ENCODE data around the gene MS4A6E. TPM values are rescaled to one million over a fixed set of nuclear protein-coding genes. Genes with fewer than 3 reads are reported as not detected.

Gene MS4A6E
- total RNA-seq, 1 donor from 2014 or later = not detected

- Histone ChIP-seq H3K27ac (ENCODE audit: low read depth, low read length) (no peak overlapping the region), H3K9me3 (ENCODE audit: control insufficient read depth in 3 of 3, low read length in 3 of 3) (no peaks in the 10 kb centered on the region), H3K4me1 (ENCODE audit: control insufficient read depth in 3 of 3, insufficient read depth in 3 of 3, low read length in 3 of 3) (no peaks in the 10 kb centered on the region)
Measured at GRCh38 chr11:60305906-60306619, 21.0 kb upstream of the MS4A6E start.

GRCh38 chr11:60307507-60308195 lies 19.4 kb upstream of the MS4A6E start:
- H3K9me3 ChIP-seq (ENCODE audit: control insufficient read depth in 3 of 3, low read length in 3 of 3) = no peaks in the 10 kb centered on the region
- H3K36me3 ChIP-seq (ENCODE audit: control insufficient read depth in 3 of 3, insufficient read depth in 3 of 3, low read length in 3 of 3) = no peaks in the 10 kb centered on the region
- no peak overlapping the region for H3K4me3 ChIP-seq (ENCODE audit: low read length in 3 of 3)
- H3K27ac ChIP-seq (ENCODE audit: low read depth, low read length) = no peak overlapping the region
- no peak overlapping the region for H3K9ac ChIP-seq (ENCODE audit: low read depth in 1 of 3, low read length in 3 of 3)
- H3K4me1 ChIP-seq (ENCODE audit: control insufficient read depth in 3 of 3, insufficient read depth in 3 of 3, low read length in 3 of 3) = no peaks in the 10 kb centered on the region
- peaks cover 0 to 4% (median 0%) of the 10 kb centered on the region in 3 donors for H3K27me3 ChIP-seq (ENCODE audit: control insufficient read depth in 3 of 3, insufficient read depth in 3 of 3, low read length in 3 of 3)

More at GRCh38 chr11:60305906-60306619, 21.0 kb upstream of the MS4A6E start:
- Histone ChIP-seq H3K36me3 (ENCODE audit: control insufficient read depth in 3 of 3, insufficient read depth in 3 of 3, low read length in 3 of 3) (no peaks in the 10 kb centered on the region), H3K4me3 (ENCODE audit: low read length in 3 of 3) (no peak overlapping the region), H3K9ac (ENCODE audit: low read depth in 1 of 3, low read length in 3 of 3) (no peak overlapping the region), H3K27me3 (ENCODE audit: control insufficient read depth in 3 of 3, insufficient read depth in 3 of 3, low read length in 3 of 3) (no peaks in the 10 kb centered on the region)

GRCh38 chr11:60310407-60310998 lies 16.6 kb upstream of the MS4A6E start:
- H3K36me3 ChIP-seq (ENCODE audit: control insufficient read depth in 3 of 3, insufficient read depth in 3 of 3, low read length in 3 of 3) = no peaks in the 10 kb centered on the region
- no peak overlapping the region for H3K9ac ChIP-seq (ENCODE audit: low read depth in 1 of 3, low read length in 3 of 3)
- peak overlapping the region; percentile 12 for H3K27ac ChIP-seq (ENCODE audit: low read depth, low read length)
- H3K27me3 ChIP-seq (ENCODE audit: control insufficient read depth in 3 of 3, insufficient read depth in 3 of 3, low read length in 3 of 3) = peaks cover 0 to 4% (median 0%) of the 10 kb centered on the region in 3 donors
- H3K9me3 ChIP-seq (ENCODE audit: control insufficient read depth in 3 of 3, low read length in 3 of 3) = peaks cover 0 to 1% (median 0%) of the 10 kb centered on the region in 3 donors
- no peak overlapping the region for H3K4me3 ChIP-seq (ENCODE audit: low read length in 3 of 3)
- H3K4me1 ChIP-seq (ENCODE audit: control insufficient read depth in 3 of 3, insufficient read depth in 3 of 3, low read length in 3 of 3) = no peaks in the 10 kb centered on the region

GRCh38 chr11:60314635-60315321 lies 12.3 kb upstream of the MS4A6E start:
- H3K27me3 ChIP-seq (ENCODE audit: control insufficient read depth in 3 of 3, insufficient read depth in 3 of 3, low read length in 3 of 3) = peaks cover 0 to 6% (median 0%) of the 10 kb centered on the region in 3 donors
- H3K36me3 ChIP-seq (ENCODE audit: control insufficient read depth in 3 of 3, insufficient read depth in 3 of 3, low read length in 3 of 3) = no peaks in the 10 kb centered on the region
- H3K27ac ChIP-seq (ENCODE audit: low read depth, low read length) = peak overlapping the region; percentile 4
- H3K9ac ChIP-seq (ENCODE audit: low read depth in 1 of 3, low read length in 3 of 3) = no peak overlapping the region
- no peaks in the 10 kb centered on the region for H3K4me1 ChIP-seq (ENCODE audit: control insufficient read depth in 3 of 3, insufficient read depth in 3 of 3, low read length in 3 of 3)
- peaks cover 0 to 9% (median 4%) of the 10 kb centered on the region in 3 donors for H3K9me3 ChIP-seq (ENCODE audit: control insufficient read depth in 3 of 3, low read length in 3 of 3)
- no peak overlapping the region for H3K4me3 ChIP-seq (ENCODE audit: low read length in 3 of 3)

- no peak overlapping the region for H3K27ac ChIP-seq (ENCODE audit: low read depth, low read length)
- H3K36me3 ChIP-seq (ENCODE audit: control insufficient read depth in 3 of 3, insufficient read depth in 3 of 3, low read length in 3 of 3) = no peaks in the 10 kb centered on the region
- H3K9ac ChIP-seq (ENCODE audit: low read depth in 1 of 3, low read length in 3 of 3) = no peak overlapping the region
- peaks cover 0 to 9% (median 6%) of the 10 kb centered on the region in 3 donors for H3K9me3 ChIP-seq (ENCODE audit: control insufficient read depth in 3 of 3, low read length in 3 of 3)
- no peak overlapping the region for H3K4me3 ChIP-seq (ENCODE audit: low read length in 3 of 3)
- H3K4me1 ChIP-seq (ENCODE audit: control insufficient read depth in 3 of 3, insufficient read depth in 3 of 3, low read length in 3 of 3) = no peaks in the 10 kb centered on the region
- peaks cover 0 to 6% (median 0%) of the 10 kb centered on the region in 3 donors for H3K27me3 ChIP-seq (ENCODE audit: control insufficient read depth in 3 of 3, insufficient read depth in 3 of 3, low read length in 3 of 3)
Measured at GRCh38 chr11:60315871-60316270, 11.2 kb upstream of the MS4A6E start.

GRCh38 chr11:60316317-60316716 lies 10.7 kb upstream of the MS4A6E start:
- no peak overlapping the region for H3K9ac ChIP-seq (ENCODE audit: low read depth in 1 of 3, low read length in 3 of 3)
- no peak overlapping the region for H3K4me3 ChIP-seq (ENCODE audit: low read length in 3 of 3)
- H3K9me3 ChIP-seq (ENCODE audit: control insufficient read depth in 3 of 3, low read length in 3 of 3) = peaks cover 0 to 9% (median 6%) of the 10 kb centered on the region in 3 donors
- no peaks in the 10 kb centered on the region for H3K36me3 ChIP-seq (ENCODE audit: control insufficient read depth in 3 of 3, insufficient read depth in 3 of 3, low read length in 3 of 3)
- H3K27ac ChIP-seq (ENCODE audit: low read depth, low read length) = no peak overlapping the region
- no peaks in the 10 kb centered on the region for H3K4me1 ChIP-seq (ENCODE audit: control insufficient read depth in 3 of 3, insufficient read depth in 3 of 3, low read length in 3 of 3)
- H3K27me3 ChIP-seq (ENCODE audit: control insufficient read depth in 3 of 3, insufficient read depth in 3 of 3, low read length in 3 of 3) = peaks cover 0 to 5% (median 0%) of the 10 kb centered on the region in 3 donors

- H3K9ac ChIP-seq (ENCODE audit: low read depth in 1 of 3, low read length in 3 of 3) = no peak overlapping the region
- no peaks in the 10 kb centered on the region for H3K4me1 ChIP-seq (ENCODE audit: control insufficient read depth in 3 of 3, insufficient read depth in 3 of 3, low read length in 3 of 3)
- peaks cover 0 to 9% (median 6%) of the 10 kb centered on the region in 3 donors for H3K9me3 ChIP-seq (ENCODE audit: control insufficient read depth in 3 of 3, low read length in 3 of 3)
- H3K27me3 ChIP-seq (ENCODE audit: control insufficient read depth in 3 of 3, insufficient read depth in 3 of 3, low read length in 3 of 3) = peaks cover 0 to 2% (median 0%) of the 10 kb centered on the region in 3 donors
- no peak overlapping the region for H3K27ac ChIP-seq (ENCODE audit: low read depth, low read length)
- H3K36me3 ChIP-seq (ENCODE audit: control insufficient read depth in 3 of 3, insufficient read depth in 3 of 3, low read length in 3 of 3) = no peaks in the 10 kb centered on the region
- peak overlapping the region in 1 of 3 donors; percentile 7 for H3K4me3 ChIP-seq (ENCODE audit: low read length in 3 of 3)
Measured at GRCh38 chr11:60318726-60319125, 8.3 kb upstream of the MS4A6E start.

- H3K36me3 ChIP-seq (ENCODE audit: control insufficient read depth in 3 of 3, insufficient read depth in 3 of 3, low read length in 3 of 3) = no peaks in the 10 kb centered on the region
- H3K27me3 ChIP-seq (ENCODE audit: control insufficient read depth in 3 of 3, insufficient read depth in 3 of 3, low read length in 3 of 3) = no peaks in the 10 kb centered on the region
- no peak overlapping the region for H3K27ac ChIP-seq (ENCODE audit: low read depth, low read length)
- peaks cover under 1 to 12% (median 4%) of the 10 kb centered on the region in 3 donors for H3K9me3 ChIP-seq (ENCODE audit: control insufficient read depth in 3 of 3, low read length in 3 of 3)
- H3K4me1 ChIP-seq (ENCODE audit: control insufficient read depth in 3 of 3, insufficient read depth in 3 of 3, low read length in 3 of 3) = no peaks in the 10 kb centered on the region
- no peak overlapping the region for H3K9ac ChIP-seq (ENCODE audit: low read depth in 1 of 3, low read length in 3 of 3)
- no peak overlapping the region for H3K4me3 ChIP-seq (ENCODE audit: low read length in 3 of 3)
Measured at GRCh38 chr11:60321051-60321450, 6.0 kb upstream of the MS4A6E start.

GRCh38 chr11:60328460-60328859 lies 1.4 kb downstream of the MS4A6E start:
- Histone ChIP-seq H3K36me3 (ENCODE audit: control insufficient read depth in 3 of 3, insufficient read depth in 3 of 3, low read length in 3 of 3) (no peaks in the 10 kb centered on the region), H3K9me3 (ENCODE audit: control insufficient read depth in 3 of 3, low read length in 3 of 3) (peaks cover 0 to 4% (median 3%) of the 10 kb centered on the region in 3 donors), H3K27ac (ENCODE audit: low read depth, low read length) (no peak overlapping the region), H3K4me1 (ENCODE audit: control insufficient read depth in 3 of 3, insufficient read depth in 3 of 3, low read length in 3 of 3) (no peaks in the 10 kb centered on the region), H3K4me3 (ENCODE audit: low read length in 3 of 3) (no peak overlapping the region), H3K27me3 (ENCODE audit: control insufficient read depth in 3 of 3, insufficient read depth in 3 of 3, low read length in 3 of 3) (no peaks in the 10 kb centered on the region), H3K9ac (ENCODE audit: low read depth in 1 of 3, low read length in 3 of 3) (no peak overlapping the region)
